Lower leg skin (tissue), 3 donors: ENCODE measurements around the gene SLC25A13.

Experiments
- POLR2A ChIP-seq, 2 donors: fragments of 450-650 bp; IDR thresholded peaks; one replicate each; pipeline ENCODE4 v1.6.1; 2016 to 2017; ENCODE audit warnings: antibody characterized with exemption in 2 of 2, mild to moderate bottlenecking in 1 of 2, moderate library complexity in 1 of 2
- TF ChIP-seq, protein P1 (sequence below), 3 donors: fragments of 450-650 bp; IDR thresholded peaks; one replicate each; pipeline ENCODE4 v1.5.1; 2016; ENCODE audit warnings: antibody characterized with exemption in 3 of 3, mild to moderate bottlenecking in 3 of 3, moderate library complexity in 2 of 3

GRCh38 chr7:96135241-96135640, 186.7 kb downstream of the SLC25A13 start:
- TF ChIP-seq, protein P1, sequence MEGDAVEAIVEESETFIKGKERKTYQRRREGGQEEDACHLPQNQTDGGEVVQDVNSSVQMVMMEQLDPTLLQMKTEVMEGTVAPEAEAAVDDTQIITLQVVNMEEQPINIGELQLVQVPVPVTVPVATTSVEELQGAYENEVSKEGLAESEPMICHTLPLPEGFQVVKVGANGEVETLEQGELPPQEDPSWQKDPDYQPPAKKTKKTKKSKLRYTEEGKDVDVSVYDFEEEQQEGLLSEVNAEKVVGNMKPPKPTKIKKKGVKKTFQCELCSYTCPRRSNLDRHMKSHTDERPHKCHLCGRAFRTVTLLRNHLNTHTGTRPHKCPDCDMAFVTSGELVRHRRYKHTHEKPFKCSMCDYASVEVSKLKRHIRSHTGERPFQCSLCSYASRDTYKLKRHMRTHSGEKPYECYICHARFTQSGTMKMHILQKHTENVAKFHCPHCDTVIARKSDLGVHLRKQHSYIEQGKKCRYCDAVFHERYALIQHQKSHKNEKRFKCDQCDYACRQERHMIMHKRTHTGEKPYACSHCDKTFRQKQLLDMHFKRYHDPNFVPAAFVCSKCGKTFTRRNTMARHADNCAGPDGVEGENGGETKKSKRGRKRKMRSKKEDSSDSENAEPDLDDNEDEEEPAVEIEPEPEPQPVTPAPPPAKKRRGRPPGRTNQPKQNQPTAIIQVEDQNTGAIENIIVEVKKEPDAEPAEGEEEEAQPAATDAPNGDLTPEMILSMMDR (IDR thresholded peaks at IDR 0.05): no peak
- no peak for TF ChIP-seq POLR2A (IDR thresholded peaks at IDR 0.05)
